AG09319 (cell line): Measurements from ENCODE around the gene VPS18.

Experiments
- DNase-seq: peaks from one replicate; pipeline ENCODE4 v3.0.0-alpha.2; 2010; ENCODE audit warnings: low read depth; ENCODE audit errors: extremely low read depth
- CTCF ChIP-seq: IDR thresholded peaks from 2 replicates; pipeline ENCODE4 v1.5.1; 2011; ENCODE audit warnings: low read depth, mild to moderate bottlenecking, inconsistent platforms, low read length, moderate library complexity

The VPS18 gene

DNA sequence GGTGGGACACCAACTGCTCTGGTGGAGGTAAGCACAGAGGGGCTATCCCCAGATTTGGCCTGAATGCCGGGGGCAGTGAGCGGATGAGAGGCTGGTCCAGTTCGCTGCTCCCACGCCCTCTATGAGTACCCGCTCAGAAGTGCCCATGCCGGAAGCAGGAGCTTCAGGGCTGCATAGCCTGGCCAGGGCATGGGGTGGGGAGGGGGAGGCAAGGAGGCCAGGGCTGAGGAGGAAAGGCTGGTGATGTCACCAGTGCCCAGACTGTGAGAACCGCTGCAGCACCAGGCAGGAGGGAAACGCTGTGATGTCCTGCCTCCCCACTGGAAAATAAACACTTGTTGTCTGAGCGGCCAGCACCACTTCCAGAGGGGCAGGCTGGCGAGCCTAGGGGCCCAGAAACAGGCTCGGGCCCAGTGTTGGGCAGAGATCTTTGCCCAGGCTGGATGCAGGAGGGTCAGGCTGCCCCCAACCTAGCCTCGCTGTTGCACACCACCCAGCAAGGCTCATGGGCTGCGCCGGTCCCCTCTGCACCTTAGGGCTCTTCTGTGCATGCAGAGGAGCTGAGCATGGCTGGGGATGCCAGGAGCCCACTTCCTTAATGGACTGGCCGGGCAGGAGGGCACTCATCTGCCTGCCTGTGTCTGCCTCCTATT, 24.0 kb downstream of the VPS18 start:
- no peak for DNase-seq
- no peak for TF ChIP-seq CTCF

GRCh38 chr15:40918799-40919392, 24.6 kb downstream of the VPS18 start:
- DNase-seq, result no peak
- no peak for TF ChIP-seq CTCF

DNA sequence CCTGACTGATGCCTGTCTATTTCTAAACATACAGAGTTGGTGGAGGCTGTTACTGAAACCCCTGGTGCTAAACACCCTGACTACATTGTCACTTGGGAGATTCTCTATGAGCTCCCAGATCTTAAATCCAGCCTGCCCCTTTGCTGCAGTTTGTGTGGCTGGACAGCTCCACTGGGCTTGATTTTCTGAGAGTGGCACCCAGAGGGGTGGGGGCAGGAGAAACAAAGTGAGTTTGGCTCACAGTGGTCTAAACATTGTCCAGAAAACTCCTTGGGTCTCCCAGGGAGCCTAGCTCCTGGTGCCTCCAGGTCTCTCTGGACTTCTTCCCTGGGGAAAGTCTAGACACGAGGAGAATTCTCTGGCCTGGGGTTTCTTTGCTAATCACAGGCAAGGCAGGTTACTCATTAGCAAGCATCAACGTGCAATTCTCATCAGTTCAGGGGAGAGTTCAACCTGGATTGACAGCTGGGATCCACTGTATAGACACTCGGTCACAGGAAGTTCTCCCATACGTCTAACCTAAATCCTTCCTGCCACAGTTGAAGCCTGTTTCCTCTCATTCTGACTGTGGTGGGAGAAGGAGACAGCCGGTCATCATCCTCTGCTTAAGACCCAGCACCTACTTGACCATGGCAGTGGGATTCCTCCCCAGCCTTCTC, 27.8 kb downstream of the VPS18 start:
- DNase-seq, result no peak
- TF ChIP-seq CTCF, result no peak

- DNase-seq, result no peak
- no peak for TF ChIP-seq CTCF
These were observed 28.4 kb downstream of the VPS18 start for GRCh38 chr15:40922608-40923005.

GRCh38 chr15:40923551-40923950, 29.3 kb downstream of the VPS18 start:
- TF ChIP-seq CTCF, result no peak

GRCh38 chr15:40925495-40925862, 31.2 kb downstream of the VPS18 start:
- TF ChIP-seq CTCF, result no peak
- no peak for DNase-seq

More at GRCh38 chr15:40923551-40923950, 29.3 kb downstream of the VPS18 start:
- no peak for DNase-seq

DNA sequence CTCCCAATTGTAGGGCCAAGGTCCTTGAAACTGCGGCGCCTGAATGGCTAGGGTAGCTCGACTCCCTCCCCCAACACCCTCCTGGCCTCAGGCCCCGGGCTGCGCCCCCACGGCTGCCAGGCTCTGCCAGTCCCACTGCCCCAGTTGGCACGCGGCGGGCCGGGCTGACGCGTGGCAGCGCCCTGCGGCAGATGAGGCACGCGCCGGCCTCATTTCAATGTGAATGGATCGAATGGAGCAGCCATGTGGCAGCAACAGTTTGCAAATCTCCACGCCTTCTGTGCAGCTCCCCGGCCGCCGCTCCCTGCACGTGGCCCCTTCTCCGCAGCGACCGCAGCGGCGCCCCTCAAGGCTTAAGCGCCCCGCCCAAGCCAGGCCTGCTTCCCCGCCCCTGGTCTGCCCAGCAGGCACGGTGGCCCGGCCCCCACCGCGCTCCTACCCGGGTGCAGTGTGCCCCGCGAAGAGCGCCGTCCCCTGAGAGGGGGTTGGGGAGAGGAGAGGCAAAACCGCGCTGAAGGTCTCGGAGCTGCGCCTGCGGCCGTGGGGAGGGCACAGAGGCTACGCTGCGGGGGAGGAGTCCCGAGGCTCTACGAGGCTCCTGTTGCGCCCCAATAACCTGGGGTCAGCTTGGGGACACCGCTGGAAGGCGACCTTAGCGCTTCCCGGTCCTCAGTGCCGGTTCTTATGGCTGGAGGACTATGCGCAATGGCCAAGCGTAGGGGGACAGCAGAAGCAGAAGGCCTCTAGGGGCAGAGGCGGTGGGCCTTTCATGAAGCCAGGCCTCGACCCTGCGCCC, 31.8 kb downstream of the VPS18 start:
- TF ChIP-seq CTCF, result no peak
- no peak for DNase-seq
